Measurements from ENCODE around the gene TICAM1. TPM values are rescaled to one million over a fixed set of nuclear protein-coding genes. Genes with fewer than 3 reads are reported as not detected.
"Not testable (repeated sequence)": the region's sequence is repeated elsewhere in the genome, so short reads cannot be mapped to it uniquely, and the experiment has no call there.

The TICAM1 gene
- polyA plus RNA-seq (ENCODE audit: insufficient read length in 3 of 3), result 1 to 10 TPM; 4.7 to 8.4 (median 6.6) TPM
- long read RNA-seq, donor 1, partial matches to known transcripts, result 0 of 1 reads
- long read RNA-seq, donor 1, other reads (novel, unspliced or antisense), result 0 of 1 reads
- long read RNA-seq, donor 2, partial matches to known transcripts, result 0 of 2 reads
- long read RNA-seq, donor 2, other reads (novel, unspliced or antisense), result 0 of 2 reads
- long read RNA-seq, donor 3, transcript TICAM1-201 (2 exons, 2,676 nt), result major isoform, 5 of 5 reads
- long read RNA-seq, donor 3, partial matches to known transcripts, result 0 of 5 reads
- long read RNA-seq, donor 3, other reads (novel, unspliced or antisense), result 0 of 5 reads
- long read RNA-seq, donor 4, partial matches to known transcripts, result 0 of 3 reads
- long read RNA-seq, donor 4, other reads (novel, unspliced or antisense), result 0 of 3 reads
- long read RNA-seq, donor 5, result 0 reads
- long read RNA-seq, donor 6, transcript TICAM1-201 (2 exons, 2,676 nt), result major isoform, 6 of 14 reads
- long read RNA-seq, donor 6, partial matches to known transcripts, result 8 of 14 reads
- long read RNA-seq, donor 6, other reads (novel, unspliced or antisense), result 0 of 14 reads
- long read RNA-seq, donor 7, transcript TICAM1-201 (2 exons, 2,676 nt), result major isoform, 5 of 5 reads
- long read RNA-seq, donor 7, partial matches to known transcripts, result 0 of 5 reads
- long read RNA-seq, donor 7, other reads (novel, unspliced or antisense), result 0 of 5 reads
- long read RNA-seq, donor 8, result 0 reads
- long read RNA-seq, donor 9, partial matches to known transcripts, result 0 of 2 reads
- long read RNA-seq, donor 9, other reads (novel, unspliced or antisense), result 0 of 2 reads
- long read RNA-seq, donor 10, partial matches to known transcripts, result 0 of 2 reads
- long read RNA-seq, donor 10, other reads (novel, unspliced or antisense), result 0 of 2 reads
- long read RNA-seq, donor 11, partial matches to known transcripts, result 0 of 4 reads
- long read RNA-seq, donor 11, other reads (novel, unspliced or antisense), result 0 of 4 reads
- long read RNA-seq, donor 12, result 0 reads
- long read RNA-seq, donor 13, result 0 reads
- long read RNA-seq, donor 14, partial matches to known transcripts, result 0 of 4 reads
- long read RNA-seq, donor 14, other reads (novel, unspliced or antisense), result 0 of 4 reads
- long read RNA-seq, donor 15, partial matches to known transcripts, result 0 of 2 reads
- long read RNA-seq, donor 15, other reads (novel, unspliced or antisense), result 0 of 2 reads
- long read RNA-seq, donor 16, transcript TICAM1-201 (2 exons, 2,676 nt), result major isoform, 6 of 6 reads
- long read RNA-seq, donor 16, partial matches to known transcripts, result 0 of 6 reads
- long read RNA-seq, donor 16, other reads (novel, unspliced or antisense), result 0 of 6 reads

DNA sequence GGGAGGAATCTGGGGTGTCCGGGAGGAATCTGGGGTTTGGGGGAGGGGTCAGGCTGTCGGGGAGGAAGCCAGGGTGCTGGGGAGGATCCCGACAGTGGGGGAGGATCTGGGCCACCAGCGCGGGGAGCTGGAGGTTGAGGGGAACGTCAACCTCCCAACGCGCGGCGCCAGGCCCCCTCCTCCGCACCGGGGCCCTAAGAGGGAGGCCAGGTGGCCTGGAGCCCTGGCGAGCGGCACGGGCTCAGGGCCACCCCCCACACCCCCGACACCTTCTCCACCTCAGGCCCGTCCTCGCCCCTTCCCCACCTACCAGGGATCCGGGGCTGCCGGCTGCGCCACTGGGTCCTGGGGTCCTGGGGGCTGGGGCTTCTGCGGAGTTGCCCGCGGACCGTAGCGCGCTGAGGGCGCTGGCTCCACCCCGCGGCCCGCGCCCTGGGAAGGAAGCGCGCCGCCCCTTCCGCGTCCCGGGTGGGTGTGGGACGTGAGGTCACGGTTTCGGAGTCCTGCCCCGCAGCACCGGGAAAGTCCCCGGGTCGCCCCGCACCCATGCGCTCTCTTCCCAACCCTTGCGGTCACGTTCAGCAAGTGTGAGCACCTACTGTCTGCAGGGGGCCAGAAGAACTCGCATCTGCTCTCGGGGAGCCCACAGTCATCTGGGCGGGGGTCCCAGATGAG is at the start of gene TICAM1:
Gene TICAM1 (minus strand): TSS at position 409 of the 675 bp plus-strand sequence. CDS start 13,335 bp downstream, outside the sequence.
- peak in 1 of 11 donors; percentile 49 for DNase-seq (ENCODE audit: extremely low read depth in 1 of 11, low read depth in 9 of 11, low spot score in 4 of 11)

DNA sequence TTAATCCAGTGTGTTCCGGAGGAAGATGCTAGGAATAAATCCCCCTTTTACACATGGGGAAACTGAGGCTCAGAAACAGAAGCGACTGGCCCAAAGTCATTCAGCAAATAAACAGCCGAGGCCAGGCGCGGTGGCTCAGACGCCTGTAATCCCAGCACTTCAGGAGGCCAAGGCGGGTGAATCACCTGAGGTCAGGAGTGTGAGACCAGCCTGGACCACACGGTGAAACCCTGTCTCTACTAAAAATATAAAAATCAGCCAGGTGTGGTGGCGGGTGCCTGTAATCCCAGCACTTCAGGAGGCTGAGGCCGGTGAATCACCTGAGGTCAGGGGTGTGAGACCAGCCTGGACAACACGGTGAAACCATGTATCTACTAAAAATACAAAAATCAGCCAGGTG is 47.5 kb upstream of the TICAM1 start:
- DNase-seq (ENCODE audit: extremely low read depth in 1 of 11, low read depth in 9 of 11, low spot score in 4 of 11), result no peak

DNA sequence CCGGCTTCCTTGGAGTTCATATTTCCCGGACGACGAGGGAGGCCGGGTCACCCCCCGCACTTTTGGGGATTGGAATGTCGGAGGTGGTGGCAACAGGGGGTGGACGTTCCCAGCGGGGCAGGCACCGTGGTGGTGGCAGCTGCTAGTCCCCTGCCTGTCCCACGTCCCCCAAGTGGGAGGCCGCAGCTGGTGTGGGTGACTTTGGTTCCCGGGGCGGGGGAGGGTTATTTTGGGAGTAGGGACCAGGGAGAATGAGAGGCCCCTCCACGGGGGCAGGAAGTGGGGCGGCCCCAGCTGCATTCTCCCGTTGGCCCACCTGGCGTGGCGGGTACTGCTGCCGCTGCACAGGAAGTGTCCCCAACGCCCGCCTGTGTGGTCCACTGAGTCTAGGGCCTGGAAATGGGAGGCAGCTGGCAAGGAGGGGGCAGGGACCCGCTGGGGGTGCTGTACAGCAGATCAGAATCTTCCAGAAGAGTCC is 47.0 kb upstream of the TICAM1 start:
- peak in 1 of 11 donors; percentile 13 for DNase-seq (ENCODE audit: extremely low read depth in 1 of 11, low read depth in 9 of 11, low spot score in 4 of 11)

DNA sequence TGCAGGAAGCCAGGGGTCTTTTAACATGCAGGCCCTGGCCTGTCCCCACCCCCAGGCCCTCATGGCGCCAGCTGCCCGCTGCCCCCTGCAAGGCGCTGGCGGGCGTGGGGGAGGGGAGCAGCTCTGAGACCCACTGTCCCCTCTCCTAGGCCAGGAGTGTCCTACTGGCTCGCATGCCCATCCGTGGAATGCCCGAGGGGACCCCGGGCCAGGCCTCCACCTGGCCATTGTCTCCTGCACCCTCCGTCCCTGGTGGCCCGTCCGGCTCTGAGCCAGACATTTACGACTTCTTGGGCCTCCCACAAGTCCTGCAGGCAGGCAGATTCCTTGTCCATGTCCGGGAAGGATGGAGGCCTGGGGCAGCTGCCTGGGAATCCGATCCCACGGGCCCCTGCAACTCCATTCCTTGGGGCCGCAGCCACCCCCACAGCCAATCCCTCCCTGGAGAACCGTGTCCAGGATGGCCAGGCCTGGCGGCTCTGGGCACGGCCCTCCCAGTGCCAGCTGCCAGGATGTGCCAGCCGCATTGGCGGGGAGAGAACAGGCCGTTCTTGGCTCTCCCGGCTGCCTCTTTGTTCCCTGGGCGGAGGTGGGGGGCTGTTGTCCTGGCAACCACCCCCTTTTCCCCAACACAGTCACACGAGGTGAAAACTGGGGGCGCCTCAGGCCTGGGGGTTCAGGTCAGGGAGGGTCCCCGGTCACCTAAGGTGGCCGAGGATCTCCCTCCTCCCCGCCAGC is 46.4 kb upstream of the TICAM1 start:
- peak in 1 of 11 donors; percentile 17 for DNase-seq (ENCODE audit: extremely low read depth in 1 of 11, low read depth in 9 of 11, low spot score in 4 of 11)

DNA sequence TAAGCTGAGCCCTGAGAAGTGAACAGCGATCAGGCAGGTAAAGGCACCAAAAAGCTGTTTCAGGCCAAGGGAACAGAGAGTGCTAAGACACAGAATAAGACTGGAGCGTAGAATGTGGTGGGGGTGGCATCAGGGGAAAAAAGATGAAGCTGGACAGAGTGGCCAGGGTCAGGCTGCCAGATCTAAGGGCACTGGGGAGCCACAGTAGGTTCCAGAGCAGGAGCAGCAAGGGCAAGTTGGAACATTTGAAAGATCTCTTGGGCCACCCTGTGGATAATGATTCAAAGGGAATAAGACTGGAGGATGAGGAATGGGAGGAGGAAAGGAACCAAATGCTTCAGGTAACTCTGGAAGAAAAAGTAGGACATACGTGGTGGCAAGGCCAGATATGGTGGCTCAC is 42.4 kb upstream of the TICAM1 start:
- DNase-seq (ENCODE audit: extremely low read depth in 1 of 11, low read depth in 9 of 11, low spot score in 4 of 11), result no peak

DNA sequence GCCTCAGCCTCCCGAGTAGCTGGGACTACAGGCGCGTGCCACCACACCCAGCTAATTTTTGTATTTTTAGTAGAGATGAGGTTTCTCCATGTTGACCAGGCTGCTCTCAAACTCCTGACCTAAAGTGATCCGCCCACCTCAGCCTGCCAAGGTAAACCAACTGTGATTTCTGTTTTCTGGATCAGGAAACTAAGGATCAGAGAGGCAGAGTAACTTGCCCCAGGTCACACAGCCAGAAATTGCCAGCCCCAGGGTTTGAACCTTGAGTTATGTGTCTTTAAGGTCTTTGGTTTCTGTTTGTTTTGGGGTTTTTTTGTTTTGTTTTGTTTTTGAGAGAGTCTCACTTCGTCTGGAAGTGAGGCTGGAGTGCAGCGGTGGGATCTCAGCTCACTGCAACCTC is 40.2 kb upstream of the TICAM1 start:
- DNase-seq (ENCODE audit: extremely low read depth in 1 of 11, low read depth in 9 of 11, low spot score in 4 of 11), result no peak

DNA sequence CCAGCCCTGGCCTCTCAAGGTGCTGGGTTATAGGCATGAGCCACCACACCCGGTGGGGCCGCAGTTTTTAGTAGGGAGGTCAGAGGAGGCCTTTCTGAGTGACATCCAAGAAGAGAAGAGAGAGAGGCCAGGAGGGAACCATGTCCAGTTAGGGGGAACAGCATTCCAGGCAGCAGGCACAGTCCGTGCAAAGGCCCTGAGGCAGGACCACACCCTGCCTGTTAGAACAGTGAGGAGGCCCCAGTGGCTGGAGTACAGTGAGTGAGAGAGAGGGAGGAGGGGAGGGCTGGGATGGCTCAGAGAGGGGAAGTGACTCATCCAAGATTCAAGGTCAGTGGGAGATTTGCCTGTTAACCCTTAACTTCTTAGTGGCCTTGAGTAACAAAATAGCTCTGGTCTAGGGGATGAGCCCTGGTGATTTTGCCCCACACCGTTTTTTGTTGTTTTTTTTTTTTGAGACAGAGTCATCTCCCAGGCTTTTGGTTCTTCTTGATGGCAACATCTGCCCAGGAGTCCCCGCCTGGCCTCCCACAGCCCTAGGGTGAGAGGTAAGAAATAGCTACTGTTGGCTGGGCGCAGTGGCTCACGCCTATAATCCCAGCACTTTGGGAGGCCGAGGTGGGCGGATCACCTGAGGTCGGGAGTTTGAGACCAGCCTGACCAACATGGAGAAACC is 38.7 kb upstream of the TICAM1 start:
- DNase-seq (ENCODE audit: extremely low read depth in 1 of 11, low read depth in 9 of 11, low spot score in 4 of 11), result no peak

DNA sequence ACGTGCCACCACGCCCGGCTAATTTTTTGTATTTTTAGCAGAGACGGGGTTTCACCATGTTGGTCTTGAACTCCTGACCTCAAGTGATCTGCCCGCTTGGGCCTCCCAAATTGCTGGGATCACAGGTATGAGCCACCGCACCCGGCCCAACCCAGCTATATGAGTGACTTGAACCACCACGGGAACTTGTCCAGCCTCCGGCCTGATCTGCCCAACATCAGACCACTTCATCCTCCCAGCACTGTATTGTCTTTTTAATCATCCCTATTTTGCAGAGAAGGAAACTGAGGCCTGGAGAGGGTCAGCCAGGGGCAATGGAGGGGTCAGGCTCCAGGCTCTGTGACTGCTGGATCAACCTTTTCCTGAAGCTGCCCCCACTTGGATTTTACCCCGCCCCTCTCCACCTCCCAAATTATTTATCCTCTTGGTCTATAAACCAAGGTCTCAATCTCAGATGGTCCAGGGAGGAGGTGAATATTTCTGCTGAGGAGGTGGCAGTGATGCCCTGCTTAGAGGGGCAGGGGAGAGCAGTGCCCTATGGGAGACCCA is 36.8 kb upstream of the TICAM1 start:
- DNase-seq (ENCODE audit: extremely low read depth in 1 of 11, low read depth in 9 of 11, low spot score in 4 of 11), result no peak

DNA sequence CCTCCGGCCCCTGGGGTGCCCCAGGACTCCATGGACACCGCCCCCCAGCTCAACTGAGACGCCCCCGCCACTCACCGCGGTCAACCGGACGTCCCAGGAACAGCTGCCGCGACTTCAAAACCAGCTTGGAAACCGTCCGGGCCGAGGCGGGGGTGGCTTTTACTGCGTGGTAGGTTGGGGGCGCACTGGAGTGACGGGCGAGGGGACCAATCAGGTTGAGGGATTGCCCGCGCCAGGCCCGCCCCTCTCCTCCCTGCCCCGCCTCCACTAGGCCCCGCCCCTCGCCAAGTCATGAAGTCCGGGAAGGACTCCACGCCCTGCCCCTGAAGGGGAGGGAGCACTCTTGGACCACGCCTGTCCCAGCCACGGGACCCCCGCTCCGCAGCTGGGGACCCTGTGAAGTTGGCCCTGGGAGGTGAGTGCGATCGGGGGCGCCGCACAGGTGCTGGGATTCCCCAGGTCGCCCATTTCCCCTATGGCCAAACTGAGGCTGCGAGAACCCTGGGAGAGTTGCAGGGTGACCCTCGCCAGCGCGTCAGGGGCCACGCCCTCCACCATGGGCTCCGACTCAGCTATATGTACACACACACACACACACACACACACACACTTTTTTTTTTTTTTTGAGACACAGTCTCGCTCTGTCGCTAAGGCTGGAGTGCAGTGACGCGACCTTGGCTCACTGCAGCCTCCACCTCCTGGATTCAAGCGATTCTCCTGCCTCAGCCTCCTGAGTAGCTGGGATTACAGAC is 36.2 kb upstream of the TICAM1 start, which contains the start of gene PLIN3:
Gene PLIN3 (minus strand): TSS at position 134 of the 752 bp plus-strand sequence. CDS start 6,273 bp downstream, outside the sequence.
- DNase-seq (ENCODE audit: extremely low read depth in 1 of 11, low read depth in 9 of 11, low spot score in 4 of 11), result peak in 10 of 11 donors; percentile 83 to 92 (median 90)

DNA sequence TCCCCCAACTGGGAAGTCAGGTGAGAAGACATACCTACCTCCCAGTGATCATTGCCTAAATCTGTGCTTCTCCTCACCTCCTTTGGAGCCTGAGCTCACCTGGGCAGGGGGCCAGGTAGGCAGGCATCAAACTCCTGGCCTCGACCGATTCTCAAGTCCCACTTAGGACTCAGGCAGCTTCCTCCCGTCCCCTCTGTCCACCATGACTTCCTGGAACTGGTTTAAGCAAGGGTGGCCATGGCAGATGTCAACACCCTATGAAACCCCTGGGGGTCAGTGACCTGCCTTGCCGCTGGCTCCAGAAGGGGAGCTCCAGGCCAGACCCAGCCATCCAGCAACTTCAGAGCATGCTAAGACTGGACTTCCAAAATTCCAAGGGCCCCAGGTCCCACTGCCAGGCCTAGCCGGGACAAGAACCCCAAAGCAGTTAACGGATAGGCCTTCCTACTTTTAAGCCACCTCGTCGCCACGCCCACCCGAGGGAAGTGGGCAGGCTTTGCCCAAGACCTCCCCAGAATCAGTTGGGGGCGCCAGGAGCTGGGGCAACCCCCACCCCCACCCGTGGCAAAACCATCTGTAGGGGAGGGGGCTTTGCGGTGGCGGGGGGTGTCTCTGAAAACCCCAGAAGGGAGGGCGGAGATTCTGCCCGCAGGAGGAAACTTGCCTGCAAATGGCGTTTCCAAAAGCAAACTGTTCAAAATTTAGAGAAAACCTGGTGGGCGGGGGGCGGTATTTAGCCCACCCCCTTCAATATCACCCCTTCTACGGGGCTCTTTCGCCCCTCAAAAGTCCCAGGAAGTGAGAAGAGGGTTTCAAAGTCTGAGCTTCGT is 35.3 kb upstream of the TICAM1 start:
- DNase-seq (ENCODE audit: extremely low read depth in 1 of 11, low read depth in 9 of 11, low spot score in 4 of 11), result peak in 1 of 11 donors; percentile 27

DNA sequence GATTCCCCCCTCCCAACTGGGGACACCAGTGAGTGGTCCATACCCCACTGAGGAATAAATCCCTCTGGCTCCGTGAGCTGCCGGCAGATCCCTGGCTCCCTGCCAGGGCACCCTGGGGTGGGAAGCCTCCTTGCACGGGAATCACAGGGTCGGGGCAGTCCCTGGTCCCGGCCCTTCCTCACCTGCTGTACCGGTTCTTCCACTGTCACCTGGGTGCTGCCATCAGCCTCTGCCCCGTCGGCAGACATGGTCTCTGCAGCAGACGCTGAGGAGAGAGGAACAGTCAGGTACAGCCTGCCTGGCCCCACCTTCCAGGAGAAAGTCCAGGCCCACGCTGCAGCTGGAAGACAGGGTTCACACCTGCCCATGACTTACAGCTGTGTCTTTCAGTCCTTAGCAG is 29.6 kb upstream of the TICAM1 start:
- DNase-seq (ENCODE audit: extremely low read depth in 1 of 11, low read depth in 9 of 11, low spot score in 4 of 11), result no peak

DNA sequence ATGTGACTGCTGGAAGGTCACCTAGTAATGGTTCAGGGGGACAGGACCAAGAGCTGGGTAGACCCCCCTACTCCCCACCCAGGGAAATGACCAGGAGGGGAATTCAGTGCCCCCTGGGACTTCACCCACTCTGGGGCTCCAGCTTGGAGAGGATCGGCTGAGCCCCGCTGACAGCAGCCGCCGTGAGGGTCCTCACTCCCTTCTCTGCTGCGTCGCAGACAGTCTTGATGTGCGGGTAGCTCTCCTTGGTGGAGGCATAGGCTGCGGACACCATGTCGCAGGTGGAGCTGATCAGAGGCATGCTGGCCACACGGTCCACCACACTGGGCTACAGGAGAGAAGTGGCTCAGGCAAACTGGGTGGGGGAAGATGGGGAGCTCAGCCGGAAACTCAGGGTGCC is 28.2 kb upstream of the TICAM1 start:
- DNase-seq (ENCODE audit: extremely low read depth in 1 of 11, low read depth in 9 of 11, low spot score in 4 of 11), result no peak

DNA sequence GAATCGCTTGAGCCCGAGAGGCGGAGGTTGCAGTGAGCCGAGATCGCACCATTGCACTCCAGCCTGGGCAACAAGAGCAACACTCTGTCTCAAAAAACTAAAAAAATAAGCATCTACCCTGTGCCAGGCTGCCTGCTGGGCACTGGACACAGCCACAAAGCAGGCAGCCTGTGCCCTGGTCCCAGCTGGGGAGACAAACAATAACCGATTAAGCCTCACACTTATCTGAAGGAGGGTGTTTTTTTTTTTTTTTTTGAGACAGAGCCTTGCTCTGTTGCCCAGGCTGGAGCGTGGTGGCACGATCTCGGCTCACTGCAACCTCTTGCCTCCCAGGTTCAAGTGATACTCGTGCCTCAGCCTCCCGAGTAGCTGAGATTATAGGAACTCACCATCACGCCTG is 25.0 kb upstream of the TICAM1 start:
- DNase-seq (ENCODE audit: extremely low read depth in 1 of 11, low read depth in 9 of 11, low spot score in 4 of 11), result not testable (repeated sequence)

DNA sequence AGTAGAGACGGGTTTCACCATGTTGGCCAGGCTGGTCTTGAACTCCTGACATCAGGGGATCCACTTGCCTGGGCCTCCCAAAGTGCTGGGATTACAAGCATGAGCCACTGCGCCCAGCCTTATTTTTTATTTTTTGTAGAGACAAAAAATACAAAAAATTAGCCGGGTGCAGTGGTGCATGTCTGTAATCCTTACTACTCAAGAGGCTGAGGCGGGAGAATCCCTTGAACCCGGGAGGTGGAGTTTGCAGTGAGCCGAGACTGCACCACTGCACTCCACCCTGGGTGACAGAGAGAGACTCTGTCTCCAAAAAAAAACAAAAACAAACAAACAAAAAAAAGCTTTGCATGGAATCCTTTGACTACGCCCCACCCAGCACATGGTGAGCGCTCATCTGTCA is 22.0 kb upstream of the TICAM1 start:
- DNase-seq (ENCODE audit: extremely low read depth in 1 of 11, low read depth in 9 of 11, low spot score in 4 of 11), result not testable (repeated sequence)

DNA sequence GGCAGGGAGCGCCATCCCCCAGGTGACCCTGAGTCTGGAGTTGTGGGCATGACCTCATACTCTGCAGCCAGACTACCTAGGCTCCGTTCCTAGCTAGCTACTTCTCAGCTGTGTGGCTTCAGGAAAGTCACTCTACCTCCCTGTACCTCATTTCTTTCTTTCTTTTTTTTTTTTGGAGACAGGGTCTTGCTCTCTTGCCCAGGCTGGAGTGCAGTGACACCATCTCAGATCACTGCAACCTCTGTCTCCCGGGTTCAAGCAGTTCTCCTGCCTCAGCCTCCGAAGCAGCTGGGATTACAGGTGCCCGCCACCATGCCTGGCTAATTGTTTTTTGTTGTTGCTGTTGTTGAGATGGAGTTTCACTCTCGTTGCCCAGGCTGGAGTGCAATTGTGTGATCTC is 21.0 kb upstream of the TICAM1 start:
- no peak for DNase-seq (ENCODE audit: extremely low read depth in 1 of 11, low read depth in 9 of 11, low spot score in 4 of 11)
